HEK293 (cell line): ENCODE results near the gene KLHL36.

ENCODE experiments used
- BCL11B ChIP-seq: fragments of 450-650 bp; formaldehyde crosslinking; IDR thresholded peaks from 2 replicates; pipeline ENCODE4 v1.5.1; 2016; ENCODE audit warnings: low read depth, missing biosample characterization, missing genetic modification characterization
- EGR2 ChIP-seq: fragments of 450-650 bp; formaldehyde crosslinking; IDR thresholded peaks from 2 replicates; pipeline ENCODE4 v1.5.1; 2016; ENCODE audit warnings: low read depth, missing biosample characterization, missing genetic modification characterization
- HOXC10 ChIP-seq: sonication (generic); formaldehyde crosslinking; IDR thresholded peaks from 2 replicates; pipeline ENCODE4 v1.8.1; 2023; ENCODE audit warnings: mild to moderate bottlenecking, missing genetic modification reagents
- REST ChIP-seq: fragments of 450-650 bp; formaldehyde crosslinking; IDR thresholded peaks from 2 replicates; pipeline ENCODE4 v1.5.1; 2016; ENCODE audit warnings: missing biosample characterization, missing genetic modification characterization
- SALL2 ChIP-seq: fragments of 450-650 bp; formaldehyde crosslinking; IDR thresholded peaks from 2 replicates; pipeline ENCODE4 v1.5.0; 2017; ENCODE audit warnings: missing biosample characterization, mild to moderate bottlenecking, missing genetic modification characterization, borderline replicate concordance
- SP3 ChIP-seq: fragments of 450-650 bp; formaldehyde crosslinking; IDR thresholded peaks from 2 replicates; pipeline ENCODE4 v1.5.1; 2016; ENCODE audit warnings: missing biosample characterization, missing genetic modification characterization
- TSHZ1 ChIP-seq: fragments of 450-650 bp; formaldehyde crosslinking; IDR thresholded peaks from 2 replicates; pipeline ENCODE4 v1.5.1; 2016; ENCODE audit warnings: missing biosample characterization, missing genetic modification characterization, borderline replicate concordance
- YY2 ChIP-seq: fragments of 450-650 bp; formaldehyde crosslinking; IDR thresholded peaks from 2 replicates; pipeline ENCODE4 v1.5.1; 2016; ENCODE audit warnings: missing biosample characterization, missing genetic modification characterization
- ZBTB11 ChIP-seq: fragments of 450-650 bp; formaldehyde crosslinking; conservative IDR thresholded peaks from 2 replicates; pipeline ENCODE4 v1.5.1; 2016; ENCODE audit warnings: low read depth, missing biosample characterization, missing genetic modification characterization
- ZBTB26 ChIP-seq: fragments of 450-650 bp; formaldehyde crosslinking; optimal IDR thresholded peaks from 2 replicates; pipeline ENCODE3; 2016; ENCODE audit warnings: missing biosample characterization, mild to moderate bottlenecking, missing genetic modification characterization
- ZBTB44 ChIP-seq: fragments of 450-650 bp; IDR thresholded peaks from 2 replicates; pipeline ENCODE4 v1.5.1; 2018; ENCODE audit warnings: missing biosample characterization, mild to moderate bottlenecking, missing genetic modification characterization
- ZIC2 ChIP-seq: fragments of 450-650 bp; formaldehyde crosslinking; IDR thresholded peaks from 2 replicates; pipeline ENCODE4 v1.5.1; 2016; ENCODE audit warnings: missing biosample characterization, missing genetic modification characterization
- ZNF138 ChIP-seq: fragments of 450-650 bp; formaldehyde crosslinking; IDR thresholded peaks from 2 replicates; pipeline ENCODE4 v1.5.1; 2016; ENCODE audit warnings: missing biosample characterization, missing genetic modification characterization, borderline replicate concordance
- ZNF155 ChIP-seq: fragments of 450-650 bp; formaldehyde crosslinking; IDR thresholded peaks from 2 replicates; pipeline ENCODE4 v1.5.1; 2016; ENCODE audit warnings: missing biosample characterization, missing genetic modification characterization
- ZNF184 ChIP-seq: fragments of 450-650 bp; IDR thresholded peaks from 2 replicates; pipeline ENCODE4 v1.5.1; 2018; ENCODE audit warnings: missing biosample characterization, mild to moderate bottlenecking, missing genetic modification characterization
- ZNF2 ChIP-seq: fragments of 450-650 bp; formaldehyde crosslinking; IDR thresholded peaks from 2 replicates; pipeline ENCODE4 v1.5.1; 2016; ENCODE audit warnings: missing biosample characterization, missing genetic modification characterization
- ZNF211 ChIP-seq: fragments of 450-650 bp; formaldehyde crosslinking; IDR thresholded peaks from 2 replicates; pipeline ENCODE4 v1.5.1; 2016; ENCODE audit warnings: low read depth, missing biosample characterization, missing genetic modification characterization
- ZNF223 ChIP-seq: fragments of 450-650 bp; formaldehyde crosslinking; IDR thresholded peaks from 2 replicates; pipeline ENCODE4 v1.5.1; 2016; ENCODE audit warnings: missing biosample characterization, missing genetic modification characterization
- ZNF274 ChIP-seq, 2 experiments: fragments of 200-500 bp in 1 of 2; fragments of 450-650 bp in 1 of 2; sonication (Bioruptor generic) in 1 of 2; formaldehyde crosslinking in 1 of 2; IDR thresholded peaks; 2 replicates each; pipeline versions ENCODE4 v1.5.1 to v1.6.1; 2014 to 2016; ENCODE audit warnings: borderline replicate concordance in 1 of 2, inconsistent platforms in 1 of 2, low read length in 1 of 2, missing biosample characterization in 1 of 2, missing genetic modification characterization in 1 of 2
- ZNF501 ChIP-seq: fragments of 450-650 bp; formaldehyde crosslinking; IDR thresholded peaks from 2 replicates; pipeline ENCODE4 v1.5.1; 2016; ENCODE audit warnings: missing biosample characterization, missing genetic modification characterization
- ZNF580 ChIP-seq: fragments of 450-650 bp; formaldehyde crosslinking; IDR thresholded peaks from 2 replicates; pipeline ENCODE4 v1.5.1; 2016; ENCODE audit warnings: missing biosample characterization, missing genetic modification characterization
- ZNF596 ChIP-seq: fragments of 450-650 bp; IDR thresholded peaks from 2 replicates; pipeline ENCODE4 v1.5.0; 2018; ENCODE audit warnings: missing biosample characterization, mild to moderate bottlenecking, missing genetic modification characterization, moderate library complexity
- ZNF670 ChIP-seq: fragments of 450-650 bp; formaldehyde crosslinking; IDR thresholded peaks from 2 replicates; pipeline ENCODE4 v1.5.1; 2016; ENCODE audit warnings: missing biosample characterization, missing genetic modification characterization, low read depth
- ZNF830 ChIP-seq: fragments of 450-650 bp; IDR thresholded peaks from 2 replicates; pipeline ENCODE4 v1.5.0; 2018; ENCODE audit warnings: missing biosample characterization, missing genetic modification characterization, low read depth, mild to moderate bottlenecking, moderate library complexity
- ZSCAN30 ChIP-seq: fragments of 450-650 bp; IDR thresholded peaks from 2 replicates; pipeline ENCODE4 v1.5.1; 2018; ENCODE audit warnings: missing biosample characterization, mild to moderate bottlenecking, missing genetic modification characterization, moderate library complexity

Gene KLHL36

GRCh38 chr16:84699712-84700445 is 51.6 kb downstream of the KLHL36 start, which contains the start of gene USP10 (continued):
- TF ChIP-seq ZBTB11: peak; percentile 89
- no peak for TF ChIP-seq ZNF138 (tag by site-specific recombination)
- no peak for TF ChIP-seq SP3 (tag by site-specific recombination)
- TF ChIP-seq ZNF580 (tag by site-specific recombination): no peak
- no peak for TF ChIP-seq ZNF184 (tag by site-specific recombination)
- no peak for TF ChIP-seq ZNF670 (tag by site-specific recombination)
- no peak for TF ChIP-seq ZNF223 (tag by site-specific recombination)
- no peak for TF ChIP-seq REST (tag by site-specific recombination)
- TF ChIP-seq ZNF596 (tag by site-specific recombination): 0 out of 2 replicates have a peak, but pooled peaks have one; percentile 25
- no peak for TF ChIP-seq ZNF155 (tag by site-specific recombination)
- peak; percentile 65; the same call in 1 of the 2 replicates for TF ChIP-seq ZIC2
- no peak for TF ChIP-seq ZNF501
- no peak for TF ChIP-seq ZNF830
- TF ChIP-seq ZNF211 (tag by site-specific recombination): no peak
- TF ChIP-seq SALL2 (tag by site-specific recombination): no peak
- no peak for TF ChIP-seq HOXC10
- TF ChIP-seq ZBTB26 (tag by site-specific recombination): peak; percentile 42
- TF ChIP-seq ZNF274 (IDR thresholded peaks at IDR 0.05; ENCODE audit: low read length): no peak
- TF ChIP-seq ZNF274 (tag by site-specific recombination; IDR thresholded peaks at IDR 0.05; ENCODE audit: borderline replicate concordance): no peak
- TF ChIP-seq BCL11B (tag by site-specific recombination): no peak
- TF ChIP-seq ZNF2 (tag by site-specific recombination): no peak
- TF ChIP-seq YY2 (tag by site-specific recombination): no peak
- TF ChIP-seq TSHZ1 (tag by site-specific recombination): no peak
- no peak for TF ChIP-seq EGR2 (tag by site-specific recombination)
- TF ChIP-seq ZBTB44 (tag by site-specific recombination): no peak
- peak; percentile 72; the same call in 1 of the 2 replicates for TF ChIP-seq ZSCAN30 (tag by site-specific recombination)
